NB4 (cell line): ENCODE results near the gene ERFE.

ENCODE experiments used
- CTCF ChIP-seq: IDR thresholded peaks from one replicate; pipeline ENCODE4 v1.5.1; 2012; ENCODE audit warnings: low read depth, low read length
- MAX ChIP-seq: IDR thresholded peaks from 2 replicates; pipeline ENCODE4 v1.6.1; 2011; ENCODE audit warnings: low read depth, low read length

GRCh38 chr2:238152771-238153688, 5.7 kb upstream of the ERFE start:
- TF ChIP-seq CTCF (peak; percentile 43), MAX (no peak)
